MM.1S (cell line): ENCODE data around the gene SLC38A3.

Source experiments
- CTCF ChIP-seq: fragments of 300-600 bp; sonication (generic); IDR thresholded peaks from 2 replicates; pipeline ENCODE4 v1.5.1; 2016; ENCODE audit warnings: antibody characterized with exemption, low read length, mixed read lengths
- EZH2 ChIP-seq: fragments of 300-600 bp; sonication (generic); optimal IDR thresholded peaks from 2 replicates; pipeline ENCODE3; 2017; ENCODE audit warnings: low read depth, mild to moderate bottlenecking, antibody characterized with exemption, low read length, mixed read lengths

- TF ChIP-seq CTCF, result no peak
- TF ChIP-seq EZH2, result no peak
These were observed 36.7 kb upstream of the SLC38A3 start for GRCh38 chr3:50168388-50168787.
